GM12891 (cell line): Measurements from ENCODE around the gene GNAO1.

Experiments used
- DNase-seq: peaks from one replicate; pipeline ENCODE4 v3.0.0; 2011; ENCODE audit warnings: low spot score; ENCODE audit not compliant: insufficient read length
- FAIRE-seq: peaks from 2 replicates; lab custom pipeline; 2011; peaks lifted over from hg19 to GRCh38; lab: Jason Lieb, UNC
- PAX5 ChIP-seq: IDR thresholded peaks from 2 replicates; pipeline ENCODE4 v1.6.1; 2011; ENCODE audit warnings: low read length, moderate library complexity, mild to moderate bottlenecking; ENCODE audit not compliant: insufficient read depth, severe bottlenecking
- POLR2A ChIP-seq: IDR thresholded peaks from 2 replicates; pipeline ENCODE4 v1.6.1; 2011; ENCODE audit warnings: low read depth, low read length, control low read depth
- POLR2AphosphoS5 ChIP-seq: IDR thresholded peaks from 2 replicates; pipeline ENCODE4 v1.6.1; 2011; ENCODE audit warnings: low read depth, low read length, control low read depth
- POU2F2 ChIP-seq: IDR thresholded peaks from 2 replicates; pipeline ENCODE4 v1.6.1; 2011; ENCODE audit warnings: low read depth, mild to moderate bottlenecking, control low read depth, low read length, moderate library complexity
- SPI1 ChIP-seq: IDR thresholded peaks from 2 replicates; pipeline ENCODE4 v1.6.1; 2011; ENCODE audit warnings: low read depth, low read length, control low read depth
- TAF1 ChIP-seq: IDR thresholded peaks from 2 replicates; pipeline ENCODE4 v1.6.1; 2011; ENCODE audit warnings: low read depth, low read length, control low read depth

The GNAO1 gene

GRCh38 chr16:56183266-56183665 is 8.0 kb upstream of the GNAO1 start:
- DNase-seq (no peak), FAIRE-seq (no peak)
- no peak for TF ChIP-seq POLR2AphosphoS5
- no peak for TF ChIP-seq POU2F2
- no peak for TF ChIP-seq SPI1
- TF ChIP-seq PAX5: no peak
- TF ChIP-seq TAF1: no peak
- no peak for TF ChIP-seq POLR2A

GRCh38 chr16:56190048-56190676 is 1.1 kb upstream of the GNAO1 start:
- FAIRE-seq (no peak), DNase-seq (no peak)

GRCh38 chr16:56190677-56191155 is 573 bp upstream of the GNAO1 start:
- DNase-seq: no peak
- TF ChIP-seq POLR2A (no peak), POU2F2 (no peak)
- FAIRE-seq: no peak

More at GRCh38 chr16:56190048-56190676, 1.1 kb upstream of the GNAO1 start:
- TF ChIP-seq POLR2AphosphoS5 (no peak), POU2F2 (no peak), POLR2A (no peak), PAX5 (no peak), TAF1 (no peak), SPI1 (no peak)

GRCh38 chr16:56191835-56192634 is 746 bp downstream of the GNAO1 start:
- DNase-seq (no peak), FAIRE-seq (no peak)
- TF ChIP-seq SPI1 (no peak), TAF1 (no peak), POLR2AphosphoS5 (no peak), POLR2A (no peak), PAX5 (no peak), POU2F2 (no peak)

GRCh38 chr16:56192635-56192945 is 1.3 kb downstream of the GNAO1 start:
- TF ChIP-seq POLR2A (no peak), TAF1 (no peak), POLR2AphosphoS5 (no peak), POU2F2 (no peak), SPI1 (no peak), PAX5 (no peak)
- FAIRE-seq: no peak
- DNase-seq: no peak

GRCh38 chr16:56192986-56193945 is 2.0 kb downstream of the GNAO1 start:
- TF ChIP-seq POU2F2 (no peak), SPI1 (no peak), POLR2AphosphoS5 (no peak), PAX5 (no peak), TAF1 (no peak), POLR2A (no peak)
- FAIRE-seq (no peak), DNase-seq (no peak)

GRCh38 chr16:56193951-56194726 is 2.9 kb downstream of the GNAO1 start:
- FAIRE-seq: no peak
- peak; percentile 32 for DNase-seq
- no peak for TF ChIP-seq POLR2AphosphoS5
- no peak for TF ChIP-seq POLR2A

GRCh38 chr16:56195151-56195550 is 3.9 kb downstream of the GNAO1 start:
- TF ChIP-seq POLR2AphosphoS5: no peak
- TF ChIP-seq SPI1: no peak
- TF ChIP-seq TAF1: no peak
- no peak for TF ChIP-seq POU2F2
- no peak for TF ChIP-seq POLR2A
- TF ChIP-seq PAX5: no peak
- DNase-seq (no peak), FAIRE-seq (no peak)

- no peak for TF ChIP-seq TAF1
- TF ChIP-seq POLR2A: no peak
- TF ChIP-seq POLR2AphosphoS5: no peak
- no peak for TF ChIP-seq POU2F2
- no peak for TF ChIP-seq SPI1
- TF ChIP-seq PAX5: no peak
- no peak for FAIRE-seq
Measured at GRCh38 chr16:56196381-56196780, 5.1 kb downstream of the GNAO1 start.

More at GRCh38 chr16:56196381-56196780, 5.1 kb downstream of the GNAO1 start:
- DNase-seq: no peak
